Stomach smooth muscle (tissue), 2 donors: ENCODE data around the gene ABCB1.

ENCODE experiments used
- H3K27ac ChIP-seq: one replicate; pipeline ENCODE4 v1.7.0; 2013; ENCODE audit warnings: mild to moderate bottlenecking, low read length, inconsistent platforms
- H3K27me3 ChIP-seq, 2 donors: one replicate each; pipeline ENCODE4 v1.7.0; 2013; ENCODE audit warnings: low read length in 2 of 2; ENCODE audit not compliant: insufficient read depth in 2 of 2, control insufficient read depth in 1 of 2
- H3K36me3 ChIP-seq, 2 donors: one replicate each; pipeline ENCODE4 v1.7.0; 2013; ENCODE audit warnings: low read length in 2 of 2; ENCODE audit not compliant: control insufficient read depth in 2 of 2, insufficient read depth in 2 of 2
- H3K4me1 ChIP-seq: one replicate; pipeline ENCODE4 v1.7.0; 2013; ENCODE audit warnings: low read length; ENCODE audit not compliant: control insufficient read depth, insufficient read depth
- H3K4me3 ChIP-seq, 2 donors: one replicate each; pipeline ENCODE4 v1.7.0; 2013; ENCODE audit warnings: low read length in 2 of 2
- H3K9ac ChIP-seq, 2 donors: one replicate each; pipeline ENCODE4 v1.7.0; 2013; ENCODE audit warnings: low read length in 2 of 2, mild to moderate bottlenecking in 1 of 2
- H3K9me3 ChIP-seq, 2 donors: one replicate each; pipeline ENCODE4 v1.7.0; 2013; ENCODE audit warnings: low read length in 2 of 2; ENCODE audit not compliant: control insufficient read depth in 2 of 2
- donor health status: healthy.
- donor health status: Pancreatic carcinoma.

ABCB1 gene

GRCh38 chr7:87600130-87601124 is at the start of gene ABCB1:
Gene ABCB1 (minus strand): TSS chr7:87600884. CDS start chr7:87600184, 700 bp downstream.
- H3K9ac ChIP-seq = peak within 1 kb of the TSS; percentile 36 to 43
- no peak within 1 kb of the TSS for H3K27ac ChIP-seq
- H3K27me3 ChIP-seq = peaks cover 6 to 13% of the 10 kb centered on the region in 2 donors
- no peaks in the 10 kb centered on the region for H3K9me3 ChIP-seq
- no peaks in the 10 kb centered on the region for H3K4me1 ChIP-seq
- no peaks in the 10 kb centered on the region for H3K36me3 ChIP-seq
- peak within 1 kb of the TSS; percentile 71 to 72 for H3K4me3 ChIP-seq

- Histone ChIP-seq H3K36me3 (no peaks in the 10 kb centered on the region), H3K4me3 (no peak overlapping the region), H3K9me3 (no peaks in the 10 kb centered on the region), H3K27ac (no peak overlapping the region), H3K4me1 (no peaks in the 10 kb centered on the region), H3K27me3 (no peaks in the 10 kb centered on the region), H3K9ac (no peak overlapping the region)
These were observed 47.6 kb upstream of the ABCB1 start for GRCh38 chr7:87648316-87648715.

GRCh38 chr7:87645446-87645845 is 44.8 kb upstream of the ABCB1 start:
- Histone ChIP-seq H3K36me3 (no peaks in the 10 kb centered on the region), H3K4me1 (no peaks in the 10 kb centered on the region), H3K4me3 (no peak overlapping the region), H3K9me3 (no peaks in the 10 kb centered on the region), H3K27ac (no peak overlapping the region), H3K9ac (no peak overlapping the region), H3K27me3 (no peaks in the 10 kb centered on the region)

- H3K9ac ChIP-seq = no peak overlapping the region
- no peaks in the 10 kb centered on the region for H3K4me1 ChIP-seq
- no peaks in the 10 kb centered on the region for H3K36me3 ChIP-seq
- no peak overlapping the region for H3K27ac ChIP-seq
- no peaks in the 10 kb centered on the region for H3K9me3 ChIP-seq
- no peak overlapping the region for H3K4me3 ChIP-seq
- H3K27me3 ChIP-seq = no peaks in the 10 kb centered on the region
These were observed 35.2 kb upstream of the ABCB1 start for GRCh38 chr7:87635921-87636320.

- H3K27me3 ChIP-seq = no peaks in the 10 kb centered on the region
- no peak overlapping the region for H3K27ac ChIP-seq
- H3K36me3 ChIP-seq = no peaks in the 10 kb centered on the region
- peaks cover 19% of the 10 kb centered on the region for H3K4me1 ChIP-seq
- H3K4me3 ChIP-seq = peak overlapping the region; percentile 71 to 78
- H3K9me3 ChIP-seq = no peaks in the 10 kb centered on the region
- peak overlapping the region; percentile 22 to 42 for H3K9ac ChIP-seq
These were observed 28.3 kb upstream of the ABCB1 start for GRCh38 chr7:87628780-87629569.

GRCh38 chr7:87627634-87627994 is 26.9 kb upstream of the ABCB1 start:
- Histone ChIP-seq H3K9me3 (no peaks in the 10 kb centered on the region), H3K27me3 (no peaks in the 10 kb centered on the region), H3K27ac (no peak overlapping the region), H3K4me1 (peaks cover 19% of the 10 kb centered on the region), H3K4me3 (peak overlapping the region; percentile 71 to 78), H3K9ac (peak overlapping the region; percentile 7 to 21), H3K36me3 (no peaks in the 10 kb centered on the region)

GRCh38 chr7:87625101-87625500 is 24.4 kb upstream of the ABCB1 start:
- Histone ChIP-seq H3K27me3 (no peaks in the 10 kb centered on the region), H3K9ac (no peak overlapping the region), H3K4me3 (no peak overlapping the region), H3K27ac (no peak overlapping the region), H3K36me3 (no peaks in the 10 kb centered on the region), H3K4me1 (peaks cover 19% of the 10 kb centered on the region), H3K9me3 (no peaks in the 10 kb centered on the region)

GRCh38 chr7:87624628-87625027 is 23.9 kb upstream of the ABCB1 start:
- H3K9me3 ChIP-seq = no peaks in the 10 kb centered on the region
- peaks cover 19% of the 10 kb centered on the region for H3K4me1 ChIP-seq
- H3K4me3 ChIP-seq = no peak overlapping the region
- H3K27me3 ChIP-seq = no peaks in the 10 kb centered on the region
- H3K27ac ChIP-seq = no peak overlapping the region
- H3K36me3 ChIP-seq = no peaks in the 10 kb centered on the region
- H3K9ac ChIP-seq = no peak overlapping the region

- Histone ChIP-seq H3K27ac (no peak overlapping the region), H3K9me3 (no peaks in the 10 kb centered on the region), H3K9ac (no peak overlapping the region), H3K27me3 (no peaks in the 10 kb centered on the region), H3K4me1 (no peaks in the 10 kb centered on the region), H3K4me3 (no peak overlapping the region), H3K36me3 (no peaks in the 10 kb centered on the region)
These were observed 14.5 kb upstream of the ABCB1 start for GRCh38 chr7:87615197-87615596.

GRCh38 chr7:87609916-87610315 is 9.2 kb upstream of the ABCB1 start:
- no peaks in the 10 kb centered on the region for H3K36me3 ChIP-seq
- no peaks in the 10 kb centered on the region for H3K4me1 ChIP-seq
- H3K27me3 ChIP-seq = no peaks in the 10 kb centered on the region
- H3K9ac ChIP-seq = no peak overlapping the region
- H3K4me3 ChIP-seq = no peak overlapping the region
- H3K27ac ChIP-seq = no peak overlapping the region
- H3K9me3 ChIP-seq = no peaks in the 10 kb centered on the region
